Astrocyte (in vitro differentiated cells and primary cell): ENCODE results near the gene CDH23.

Source experiments
- EZH2 ChIP-seq: IDR thresholded peaks from 2 replicates; pipeline ENCODE4 v1.6.1; 2012; ENCODE audit warnings: mild to moderate bottlenecking, low read length, inconsistent platforms; ENCODE audit not compliant: insufficient read depth
- TF ChIP-seq, protein P1 (sequence below): IDR thresholded peaks from 2 replicates; pipeline ENCODE4 v1.5.1; 2011; ENCODE audit warnings: low read depth, mild to moderate bottlenecking, inconsistent platforms, low read length, moderate library complexity; ENCODE audit not compliant: insufficient read depth

DNA sequence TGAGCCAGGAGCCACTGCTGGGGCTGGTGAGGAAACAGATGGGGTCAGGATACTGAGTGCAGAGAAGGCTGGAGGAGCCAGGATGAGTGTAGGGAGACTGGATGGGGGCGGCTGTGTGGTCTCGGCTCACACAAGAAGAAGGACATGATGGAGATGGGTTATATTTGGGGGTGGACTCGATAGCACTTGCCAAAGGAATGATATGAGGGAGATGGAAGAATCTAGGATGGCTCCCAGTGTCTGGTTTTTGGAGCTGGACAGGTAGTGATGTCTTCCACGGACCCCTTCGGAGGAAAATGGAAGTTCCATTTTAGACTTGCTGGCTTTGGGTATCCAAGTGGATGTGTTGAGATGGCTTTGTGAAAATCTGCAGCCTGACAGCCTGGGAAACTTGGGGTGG lies 83.9 kb downstream of the CDH23 start:
- TF ChIP-seq, protein P1, sequence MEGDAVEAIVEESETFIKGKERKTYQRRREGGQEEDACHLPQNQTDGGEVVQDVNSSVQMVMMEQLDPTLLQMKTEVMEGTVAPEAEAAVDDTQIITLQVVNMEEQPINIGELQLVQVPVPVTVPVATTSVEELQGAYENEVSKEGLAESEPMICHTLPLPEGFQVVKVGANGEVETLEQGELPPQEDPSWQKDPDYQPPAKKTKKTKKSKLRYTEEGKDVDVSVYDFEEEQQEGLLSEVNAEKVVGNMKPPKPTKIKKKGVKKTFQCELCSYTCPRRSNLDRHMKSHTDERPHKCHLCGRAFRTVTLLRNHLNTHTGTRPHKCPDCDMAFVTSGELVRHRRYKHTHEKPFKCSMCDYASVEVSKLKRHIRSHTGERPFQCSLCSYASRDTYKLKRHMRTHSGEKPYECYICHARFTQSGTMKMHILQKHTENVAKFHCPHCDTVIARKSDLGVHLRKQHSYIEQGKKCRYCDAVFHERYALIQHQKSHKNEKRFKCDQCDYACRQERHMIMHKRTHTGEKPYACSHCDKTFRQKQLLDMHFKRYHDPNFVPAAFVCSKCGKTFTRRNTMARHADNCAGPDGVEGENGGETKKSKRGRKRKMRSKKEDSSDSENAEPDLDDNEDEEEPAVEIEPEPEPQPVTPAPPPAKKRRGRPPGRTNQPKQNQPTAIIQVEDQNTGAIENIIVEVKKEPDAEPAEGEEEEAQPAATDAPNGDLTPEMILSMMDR = no peak
- no peak for TF ChIP-seq EZH2
